Prostate gland (tissue), 2 donors: Measurements from ENCODE around the gene NLGN4X. TPM values are rescaled to one million over a fixed set of nuclear protein-coding genes. Genes with fewer than 3 reads are reported as not detected.

Source experiments
- DNase-seq: peaks from one replicate; pipeline ENCODE4 v3.0.0-alpha.2; 2019; ENCODE audit warnings: low spot score
- H3K27ac ChIP-seq, 2 donors: fragments of 200-600 bp; sonication (generic); 2 replicates each; pipeline ENCODE4 v1.5.1; 2017 to 2019
- H3K27me3 ChIP-seq: fragments of 200-600 bp; sonication (generic); replicated peaks from 2 replicates; pipeline ENCODE4 v1.5.1; 2019; ENCODE audit not compliant: insufficient read depth
- H3K36me3 ChIP-seq, 2 donors: fragments of 200-600 bp; sonication (generic); 1 replicate in 1 of 2; 2 replicates in 1 of 2; pipeline versions ENCODE4 v1.5.1 to v1.8.1; 2017 to 2019
- H3K4me1 ChIP-seq: fragments of 200-600 bp; sonication (generic); replicated peaks from 2 replicates; pipeline ENCODE4 v1.5.1; 2019
- H3K4me3 ChIP-seq, 2 donors: fragments of 200-600 bp; sonication (generic); 2 replicates each; pipeline ENCODE4 v1.5.1; 2017 to 2019
- H3K9me3 ChIP-seq: fragments of 200-600 bp; sonication (generic); 2 replicates; pipeline ENCODE4 v1.5.1; 2017
- CTCF ChIP-seq, 4 experiments: fragments of 200-600 bp in 2 of 4; fragments of 450-650 bp in 2 of 4; sonication (generic) in 2 of 4; IDR thresholded peaks; 1 replicate in 3 of 4; 2 replicates in 1 of 4; pipeline ENCODE4 v1.5.1; 2016 to 2019; ENCODE audit warnings: antibody characterized with exemption in 4 of 4, mild to moderate bottlenecking in 2 of 4, moderate library complexity in 2 of 4
- POLR2A ChIP-seq: fragments of 450-650 bp; IDR thresholded peaks from one replicate; pipeline ENCODE4 v1.6.1; 2016; ENCODE audit warnings: antibody characterized with exemption, mild to moderate bottlenecking
- POLR2AphosphoS5 ChIP-seq: sonication (generic); formaldehyde crosslinking; IDR thresholded peaks from one replicate; pipeline ENCODE4 v1.6.1; 2017; ENCODE audit warnings: antibody characterized with exemption
- WGBS: methylation state at CpG from one replicate; pipeline ENCODE4 v1.1.5; 2018; 5-methylcytosine and 5-hydroxymethylcytosine counted together
- intact Hi-C: fragments of 100-400 bp; cut with DNase I; formaldehyde crosslinking; loops from one replicate; pipeline ENCODE4 v1.14.2; 2022
- total RNA-seq, 2 donors: library from RNA; depleted of rRNA; stranded (reverse); fragments of >200 nt; gene quantifications; one replicate each; pipeline ENCODE4 v1.1.0, GENCODE V29; 2016

NLGN4X gene
- total RNA-seq, 2 donors from 2014 or later, result 0.36 to 13.2 TPM

GRCh38 chrX:6026980-6027379 is 201.7 kb downstream of the NLGN4X start:
- 56% methylated on average over 6 of the region's 6 CpGs for WGBS
- Histone ChIP-seq H3K27ac (no peak overlapping the region), H3K4me3 (no peak overlapping the region), H3K4me1 (no peaks in the 10 kb centered on the region), H3K36me3 (no peaks in the 10 kb centered on the region), H3K27me3 (no peaks in the 10 kb centered on the region), H3K9me3 (no peaks in the 10 kb centered on the region)
- no peak for DNase-seq
- intact Hi-C loops, result no loop called here
- no peak for TF ChIP-seq POLR2AphosphoS5
- TF ChIP-seq POLR2A, result no peak
- no peak for TF ChIP-seq CTCF (IDR thresholded peaks at IDR 0.05)

- H3K27ac ChIP-seq, result no peak overlapping the region
- H3K36me3 ChIP-seq, result no peaks in the 10 kb centered on the region
- no peaks in the 10 kb centered on the region for H3K4me1 ChIP-seq
- H3K9me3 ChIP-seq, result no peaks in the 10 kb centered on the region
- 8% methylated on average over 7 of the region's 7 CpGs for WGBS
- intact Hi-C loops, result no loop called here
- no peak overlapping the region for H3K4me3 ChIP-seq
- no peaks in the 10 kb centered on the region for H3K27me3 ChIP-seq
- TF ChIP-seq POLR2AphosphoS5 (no peak), POLR2A (no peak), CTCF (IDR thresholded peaks at IDR 0.05) (no peak)
- no peak for DNase-seq
Observed at GRCh38 chrX:6026429-6026828, 202.2 kb downstream of the NLGN4X start.

- H3K9me3 ChIP-seq, result no peaks in the 10 kb centered on the region
- intact Hi-C loops, result no loop called here
- TF ChIP-seq POLR2A (no peak), CTCF (IDR thresholded peaks at IDR 0.05) (no peak), POLR2AphosphoS5 (no peak)
- H3K27me3 ChIP-seq, result no peaks in the 10 kb centered on the region
- H3K4me1 ChIP-seq, result no peaks in the 10 kb centered on the region
- no peak overlapping the region for H3K27ac ChIP-seq
- DNase-seq, result no peak
- H3K36me3 ChIP-seq, result no peaks in the 10 kb centered on the region
- WGBS, result 96% methylated on average over 4 of the region's 4 CpGs
- no peak overlapping the region for H3K4me3 ChIP-seq
Observed at GRCh38 chrX:6024204-6024603, 204.5 kb downstream of the NLGN4X start.

GRCh38 chrX:6021316-6022091 is 207.2 kb downstream of the NLGN4X start:
- H3K4me1 ChIP-seq, result no peaks in the 10 kb centered on the region
- H3K27ac ChIP-seq, result no peak overlapping the region
- peak in 3 of 4 experiments; percentile 34 to 44 (median 39) for TF ChIP-seq CTCF (IDR thresholded peaks at IDR 0.05)
- no peak for TF ChIP-seq POLR2AphosphoS5
- intact Hi-C loops, result no loop called here
- no peaks in the 10 kb centered on the region for H3K36me3 ChIP-seq
- no peaks in the 10 kb centered on the region for H3K27me3 ChIP-seq
- WGBS, result 21% methylated on average over 4 of the region's 4 CpGs
- H3K4me3 ChIP-seq, result no peak overlapping the region
- no peaks in the 10 kb centered on the region for H3K9me3 ChIP-seq
- DNase-seq, result peak; percentile 3

GRCh38 chrX:6019076-6019475 is 209.6 kb downstream of the NLGN4X start:
- TF ChIP-seq CTCF (IDR thresholded peaks at IDR 0.05), result no peak
- WGBS, result 77% methylated on average over 4 of the region's 4 CpGs
- no peaks in the 10 kb centered on the region for H3K9me3 ChIP-seq
- no peaks in the 10 kb centered on the region for H3K27me3 ChIP-seq
- intact Hi-C loops, result no loop called here
- no peak for DNase-seq
- H3K4me3 ChIP-seq, result no peak overlapping the region
- H3K4me1 ChIP-seq, result no peaks in the 10 kb centered on the region
- no peaks in the 10 kb centered on the region for H3K36me3 ChIP-seq
- H3K27ac ChIP-seq, result no peak overlapping the region
